Motor neuron (in vitro differentiated cells): ENCODE data around the gene XAB2. TPM values are rescaled to one million over a fixed set of nuclear protein-coding genes. Genes with fewer than 3 reads are reported as not detected.
"Not testable (repeated sequence)": the region's sequence is repeated elsewhere in the genome, so short reads cannot be mapped to it uniquely, and the experiment has no call there.

Experiments
- ATAC-seq, 8 experiments: fragments of 200-7000 bp; cut with Tn5 transposase; replicated peaks in 6 of 8; 2 replicates each; pipeline ENCODE4 v1.8.0; 2021; ENCODE audit warnings: mild to moderate bottlenecking in 8 of 8, moderate library complexity in 8 of 8
- H3K27ac ChIP-seq, 2 donors: fragments of 250-450 bp; sonication (Bioruptor Pico); 2 replicates each; pipeline ENCODE4 v1.9.0; 2021; ENCODE audit warnings: antibody characterized with exemption in 2 of 2, mild to moderate bottlenecking in 2 of 2, moderate library complexity in 1 of 2
- H3K4me1 ChIP-seq, 2 donors: fragments of 250-450 bp; sonication (Bioruptor Pico); replicated peaks in 1 of 2; 2 replicates each; pipeline ENCODE4 v1.6.1; 2021; ENCODE audit warnings: antibody characterized with exemption in 2 of 2, mild to moderate bottlenecking in 2 of 2, moderate library complexity in 1 of 2
- H3K4me3 ChIP-seq, 5 donors: fragments of 250-450 bp; sonication (Bioruptor Pico); 2 replicates each; pipeline ENCODE4 v1.9.0; 2021; ENCODE audit warnings: antibody characterized with exemption in 5 of 5, mild to moderate bottlenecking in 5 of 5, moderate library complexity in 4 of 5
- WGBS, 10 experiments: fragments of 450-650 bp; shearing (Covaris generic); methylation state at CpG; one replicate each; pipeline ENCODE4 v1.0.0; 2022; 5-methylcytosine and 5-hydroxymethylcytosine counted together
- in situ Hi-C, 9 experiments: fragments of 400-800 bp; cut with MboI; loops; one replicate each; pipeline ENCODE4 v1.15.0; 2021; ENCODE audit warnings: low sequenced_read_pairs in 9 of 9, low pct_unique_long_range_greater_than_20kb in 2 of 9; ENCODE audit not compliant: unreplicated experiment in 9 of 9
- total RNA-seq, 8 experiments: library from RNA; unstranded; fragments of 300-600 nt; gene quantifications; 2 replicates each; pipeline versions ENCODE4 v1.2.3 to v1.2.4, GENCODE V29; 2022

The XAB2 gene
- total RNA-seq, 8 experiments from 2014 or later, result 9.2 to 38.7 (median 22.6) TPM

GRCh38 chr19:7597689-7598088 lies 31.7 kb downstream of the XAB2 start:
- no peak overlapping the region for H3K4me3 ChIP-seq

DNA sequence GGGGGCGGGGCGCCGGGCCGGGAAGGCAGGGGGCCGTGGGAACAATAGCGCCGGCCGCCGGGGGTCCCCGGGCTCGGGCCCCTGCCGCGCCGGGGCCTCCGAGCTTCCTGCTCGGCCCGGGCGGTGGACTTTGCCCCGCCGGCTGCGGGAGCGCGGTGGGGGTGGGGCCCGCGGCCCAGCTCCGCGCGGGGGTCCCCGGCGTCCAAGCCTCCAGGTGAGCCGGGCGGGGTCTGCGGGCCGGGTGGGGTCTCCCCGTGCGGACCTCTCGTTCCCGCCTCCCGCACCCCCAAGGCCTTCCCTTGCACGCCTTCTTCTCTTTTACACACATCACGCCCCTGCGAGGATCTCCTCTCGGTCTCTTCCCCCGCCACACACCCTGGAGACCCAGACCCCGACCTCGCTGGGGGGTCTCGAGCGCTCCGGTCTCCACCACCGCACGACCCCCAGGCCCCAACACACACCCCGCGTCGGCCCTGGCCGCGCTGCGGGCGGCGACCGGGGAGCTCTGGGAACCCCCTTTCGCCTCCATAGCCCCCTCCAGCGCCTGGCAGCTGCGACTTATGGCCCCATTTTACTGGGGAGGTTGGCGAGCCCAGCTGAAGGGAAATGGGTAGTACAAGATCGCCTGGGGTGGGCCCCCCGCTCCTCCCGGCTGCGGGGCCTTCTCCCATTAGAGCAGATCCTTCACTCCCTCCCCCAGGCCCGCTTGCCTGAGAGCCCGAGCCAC lies 33.0 kb downstream of the XAB2 start:
- Histone ChIP-seq H3K27ac (no peak overlapping the region), H3K4me1 (peaks cover 0 to 8% of the 10 kb centered on the region in 2 donors), H3K4me3 (peak overlapping the region; percentile 41 to 66 (median 50))
- ATAC-seq, result peak in 3 of 8 experiments; percentile 2 to 5 (median 3)
- 0 to 17% (median 7%) methylated on average over 2 to 4 of the region's 70 CpGs; no CpG with 5 or more reads in 7 of the 10 experiments for WGBS, 10 experiments
- in situ Hi-C loops, result loop anchor here in 2 of 9 experiments (25.0 kb wide), 2 partner anchors 191 to 216 kb away; no protein-coding TSS in a partner anchor

More at GRCh38 chr19:7597689-7598088, 31.7 kb downstream of the XAB2 start:
- Histone ChIP-seq H3K27ac (no peak overlapping the region), H3K4me1 (peaks cover 0 to 8% of the 10 kb centered on the region in 2 donors)
- in situ Hi-C loops, result loop anchor here in 2 of 9 experiments (25.0 kb wide), 2 partner anchors 190 to 215 kb away; no protein-coding TSS in a partner anchor
- WGBS, 10 experiments, result 0 to 100% (median 61%) methylated on average over 1 to 7 of the region's 9 CpGs; no CpG with 5 or more reads in 2 of the 10 experiments
- no peak for ATAC-seq

DNA sequence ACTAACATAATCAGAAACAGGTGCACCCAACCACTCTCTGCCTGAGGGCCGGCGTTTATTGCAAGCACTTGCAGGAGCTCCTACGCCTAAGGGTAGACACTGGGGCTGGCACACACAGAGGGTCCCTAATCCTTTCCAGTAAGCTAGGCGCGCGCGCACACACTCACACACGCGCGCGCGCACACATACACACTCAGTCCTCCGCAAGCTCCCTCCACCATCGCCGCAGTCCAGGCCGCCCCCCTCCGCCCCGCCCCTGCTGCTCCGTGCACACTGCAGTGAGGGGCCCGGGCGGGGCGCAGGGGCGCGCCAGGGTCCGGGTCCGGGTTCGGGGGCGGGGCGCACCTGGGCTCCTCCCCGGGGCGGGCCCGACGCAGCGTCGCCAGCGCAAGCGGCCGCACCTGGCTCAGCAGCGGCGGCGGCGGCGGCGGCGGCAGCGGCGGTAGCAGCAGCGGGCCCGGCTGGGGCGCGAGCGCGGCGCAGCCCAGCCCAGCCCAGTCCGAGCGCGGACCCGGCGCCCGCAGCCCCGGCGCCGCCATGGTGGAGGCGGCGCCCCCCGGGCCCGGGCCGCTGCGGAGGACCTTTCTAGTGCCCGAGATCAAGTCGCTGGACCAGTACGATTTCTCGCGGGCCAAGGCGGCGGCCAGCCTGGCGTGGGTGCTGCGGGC lies 33.7 kb downstream of the XAB2 start, which contains the start of gene CAMSAP3:
Gene CAMSAP3, plus strand, starts transcription at position 398 of the 668 bp plus-strand sequence. Its CDS starts 140 bp downstream, at position 538.
- Histone ChIP-seq H3K27ac (no peak within 1 kb of the TSS), H3K4me3 (peak within 1 kb of the TSS; percentile 41 to 66 (median 50)), H3K4me1 (peaks cover 0 to 8% of the 10 kb centered on the region in 2 donors)
- peak; percentile 79 to 95 (median 92) for ATAC-seq
- 0% methylated on average over 2 to 6 of the region's 78 CpGs; no CpG with 5 or more reads in 8 of the 10 experiments for WGBS, 10 experiments
- in situ Hi-C loops, result loop anchor here in 2 of 9 experiments (25.0 kb wide), 2 partner anchors 192 to 217 kb away; no protein-coding TSS in a partner anchor

DNA sequence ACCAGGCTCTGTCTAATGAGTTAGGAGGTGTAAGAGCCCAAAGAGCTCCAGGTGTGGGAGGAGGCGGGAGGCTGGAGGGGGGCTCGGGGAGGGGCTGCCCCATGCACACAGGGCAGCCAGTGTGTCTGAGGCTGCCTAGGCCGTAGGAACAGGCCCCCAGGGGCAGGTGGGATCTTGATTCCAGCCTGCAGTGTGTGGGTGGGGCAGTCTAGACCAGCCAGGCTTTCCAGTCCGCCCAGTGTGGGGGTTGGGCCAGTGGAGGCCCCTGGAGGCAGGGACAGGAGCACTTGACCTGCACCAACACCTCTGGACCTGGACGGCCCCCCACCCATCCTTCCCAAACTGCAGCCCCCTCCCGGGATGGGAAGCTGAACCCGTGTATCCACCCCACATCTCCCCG lies 39.1 kb downstream of the XAB2 start:
- Histone ChIP-seq H3K4me1 (no peaks in the 10 kb centered on the region), H3K4me3 (no peak overlapping the region), H3K27ac (no peak overlapping the region)
- peak in 3 of 8 experiments; percentile 22 to 64 (median 61) for ATAC-seq
- WGBS, 10 experiments, result 61% methylated on average over 2 of the region's 8 CpGs; no CpG with 5 or more reads in 9 of the 10 experiments
- in situ Hi-C loops, result loop anchor here in 2 of 9 experiments (25.0 kb wide), 2 partner anchors 197 to 222 kb away; no protein-coding TSS in a partner anchor

- in situ Hi-C loops, result loop anchor here in 2 of 9 experiments (25.0 kb wide), 2 partner anchors 197 to 222 kb away; no protein-coding TSS in a partner anchor
- no peak overlapping the region for H3K4me3 ChIP-seq
- H3K4me1 ChIP-seq, result no peaks in the 10 kb centered on the region
- H3K27ac ChIP-seq, result no peak overlapping the region
- 17 to 100% (median 75%) methylated on average over 1 to 7 of the region's 7 CpGs; no CpG with 5 or more reads in 3 of the 10 experiments for WGBS, 10 experiments
- no peak for ATAC-seq
These were observed 39.5 kb downstream of the XAB2 start for GRCh38 chr19:7589822-7590221.

- no peak for ATAC-seq
- H3K4me3 ChIP-seq, result no peak overlapping the region
- in situ Hi-C loops, result loop anchor here in 2 of 9 experiments (25.0 kb wide), 2 partner anchors 205 to 230 kb away; no protein-coding TSS in a partner anchor
- no peak overlapping the region for H3K27ac ChIP-seq
- 0 to 100% (median 35%) methylated on average over 1 to 9 of the region's 11 CpGs; no CpG with 5 or more reads in 1 of the 10 experiments for WGBS, 10 experiments
- no peaks in the 10 kb centered on the region for H3K4me1 ChIP-seq
These were observed 46.9 kb downstream of the XAB2 start for GRCh38 chr19:7582446-7582845.

DNA sequence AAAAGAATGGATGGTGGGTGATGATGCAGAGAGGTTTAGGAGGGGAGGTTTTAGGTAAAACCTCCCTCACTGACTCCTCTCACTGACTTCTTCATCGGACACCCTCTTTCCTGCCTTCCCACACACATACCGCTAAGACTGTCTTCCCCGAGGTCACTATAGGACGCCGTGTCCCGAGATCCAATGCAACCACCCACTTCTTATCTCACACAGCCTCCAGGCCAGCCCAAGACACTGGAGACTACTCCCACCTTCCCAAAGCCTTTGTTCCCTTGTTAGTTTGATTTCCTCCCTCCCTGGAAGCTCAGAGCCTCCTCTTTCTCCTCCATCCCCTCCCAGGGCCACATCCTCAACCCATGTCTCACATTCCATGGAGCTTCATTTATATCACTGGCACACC lies 50.2 kb downstream of the XAB2 start:
- H3K4me3 ChIP-seq, result no peak overlapping the region
- 43 to 60% (median 45%) methylated on average over 1 to 6 of the region's 6 CpGs; no CpG with 5 or more reads in 5 of the 10 experiments for WGBS, 10 experiments
- H3K27ac ChIP-seq, result no peak overlapping the region
- ATAC-seq, result no peak
- in situ Hi-C loops, result loop anchor here in 2 of 9 experiments (25.0 kb wide), 2 partner anchors 208 to 233 kb away; no protein-coding TSS in a partner anchor
- no peaks in the 10 kb centered on the region for H3K4me1 ChIP-seq

DNA sequence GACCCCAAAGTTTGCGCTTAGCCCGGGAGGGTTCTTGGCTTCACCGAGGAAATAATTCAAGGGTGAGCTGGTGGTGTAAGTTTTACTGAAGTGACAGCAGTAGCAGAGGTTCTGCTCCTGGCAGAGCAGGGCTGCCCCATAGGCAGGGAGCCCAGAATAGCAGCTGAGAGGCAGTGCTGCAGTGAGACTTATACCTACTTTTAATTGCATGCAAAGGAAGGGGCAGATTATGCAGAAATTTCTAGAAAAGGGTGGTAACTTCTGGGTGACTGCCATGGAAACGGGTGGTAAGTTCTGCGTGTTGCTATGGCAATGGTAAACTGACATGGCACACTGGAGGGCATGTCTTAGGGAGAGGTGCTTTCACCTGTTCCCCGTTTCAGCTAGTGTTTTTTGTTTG lies 51.2 kb downstream of the XAB2 start:
- Histone ChIP-seq H3K27ac (no peak overlapping the region), H3K4me1 (no peaks in the 10 kb centered on the region), H3K4me3 (no peak overlapping the region)
- WGBS, 10 experiments, result 26 to 78% (median 43%) methylated on average over 2 to 6 of the region's 6 CpGs; no CpG with 5 or more reads in 5 of the 10 experiments
- in situ Hi-C loops, result loop anchor here in 2 of 9 experiments (25.0 kb wide), 2 partner anchors 209 to 234 kb away; no protein-coding TSS in a partner anchor
- ATAC-seq, result peak in 3 of 8 experiments; percentile 28 to 82 (median 40)

- WGBS, 10 experiments, result 60 to 100% (median 87%) methylated on average over 1 of the region's 1 CpG; no CpG with 5 or more reads in 2 of the 10 experiments
- in situ Hi-C loops, result loop anchor here in 2 of 9 experiments (25.0 kb wide), 2 partner anchors 210 to 235 kb away; no protein-coding TSS in a partner anchor
- not testable (repeated sequence) for H3K27ac ChIP-seq, H3K4me3 ChIP-seq, ATAC-seq, H3K4me1 ChIP-seq
These were observed 51.9 kb downstream of the XAB2 start for GRCh38 chr19:7577422-7577821.

DNA sequence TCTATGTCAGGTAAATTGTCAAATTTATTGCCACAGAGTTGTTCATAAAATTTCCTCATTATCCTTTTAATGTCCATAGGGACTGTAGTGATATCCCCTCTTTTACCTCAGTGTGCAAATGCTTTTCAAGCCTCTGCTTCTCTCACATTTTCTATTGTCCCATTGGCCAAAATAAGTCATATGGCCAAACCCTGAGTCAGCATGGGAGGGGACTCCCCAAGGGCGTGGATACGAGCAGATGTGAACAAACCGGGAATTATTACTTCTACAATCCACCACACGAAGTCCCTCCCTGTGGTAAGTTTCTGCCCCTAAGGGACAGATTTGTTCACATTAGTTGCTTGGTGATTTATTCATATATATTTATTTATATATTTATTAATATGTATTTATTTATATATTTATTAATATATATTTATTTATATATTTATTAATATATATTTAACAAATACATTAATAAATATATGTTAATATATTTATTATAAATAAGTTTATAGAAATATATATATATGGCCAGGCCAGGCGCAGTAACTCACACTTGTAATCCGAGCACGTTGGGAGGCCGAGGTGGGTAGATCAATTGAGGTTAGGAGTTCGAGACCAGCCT lies 53.8 kb downstream of the XAB2 start:
- H3K4me1 ChIP-seq, result no peaks in the 10 kb centered on the region
- peak in 3 of 8 experiments; percentile 88 to 98 (median 98) for ATAC-seq
- no peak overlapping the region for H3K27ac ChIP-seq
- no peak overlapping the region for H3K4me3 ChIP-seq
- in situ Hi-C loops, result loop anchor here in 2 of 9 experiments (25.0 kb wide), 2 partner anchors 212 to 237 kb away; no protein-coding TSS in a partner anchor
- 20 to 87% (median 52%) methylated on average over 1 to 9 of the region's 9 CpGs for WGBS, 10 experiments

DNA sequence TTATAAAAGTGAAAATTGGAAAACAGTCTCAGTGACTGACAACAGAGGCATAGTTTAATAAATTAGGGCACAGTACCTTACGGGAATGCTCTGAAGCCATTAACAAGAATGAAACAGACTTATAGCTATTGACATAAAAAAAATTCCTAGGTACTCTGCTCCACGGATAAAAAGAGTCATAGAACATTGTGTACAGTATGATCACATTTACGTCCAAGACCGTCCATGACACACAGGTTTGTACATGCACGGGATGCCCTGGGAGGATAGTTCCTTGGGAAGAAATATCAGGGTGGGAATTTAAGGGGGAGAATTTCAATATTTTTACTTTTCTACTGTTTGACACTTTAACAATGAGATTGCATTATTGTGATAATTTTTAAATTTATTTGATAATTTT lies 58.6 kb downstream of the XAB2 start:
- H3K4me1 ChIP-seq, result no peaks in the 10 kb centered on the region
- no peak for ATAC-seq
- in situ Hi-C loops, result loop anchor here in 1 of 9 experiments (25.0 kb wide), 2 partner anchors 92 to 242 kb away; partner anchors contain the start of gene RETN
- H3K4me3 ChIP-seq, result no peak overlapping the region
- 45 to 100% (median 71%) methylated on average over 1 to 5 of the region's 5 CpGs; no CpG with 5 or more reads in 1 of the 10 experiments for WGBS, 10 experiments
- H3K27ac ChIP-seq, result no peak overlapping the region
